DMS 273 treated with DMSO at 0.1 percent for 48 hours (cell line): ENCODE data around the gene KRT82.
A peak's percentile ranks its signal among the peaks of the same experiment; 100 is the strongest.
"Not testable (repeated sequence)": the region's sequence is repeated elsewhere in the genome, so short reads cannot be mapped to it uniquely, and the experiment has no call there.

Source experiments
- DNase-seq: peaks from one replicate; lab custom pipeline; 2025; lab: John Stamatoyannopoulos, UW

KRT82 gene

DNA sequence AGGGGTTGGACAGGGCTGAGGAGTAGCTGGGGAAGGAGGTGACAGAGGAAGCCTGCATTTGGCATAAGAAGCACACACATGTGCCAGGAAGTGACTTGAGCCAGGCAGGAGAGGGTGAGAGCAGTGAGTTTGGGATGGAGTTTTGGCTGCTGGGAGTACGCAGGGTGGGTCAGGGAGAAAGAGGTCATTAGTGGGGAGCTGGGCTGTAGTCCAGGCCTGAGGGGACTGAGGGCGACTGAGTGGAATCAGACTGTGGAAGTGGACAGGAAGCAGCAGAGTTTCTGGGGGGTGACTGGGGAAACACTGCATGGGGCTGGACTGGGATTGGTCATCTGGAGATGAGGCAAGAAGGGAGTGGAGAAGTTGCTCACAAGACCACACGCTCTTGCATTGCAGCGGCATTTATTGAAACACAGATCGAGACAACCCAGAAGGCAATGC, 46.5 kb downstream of the KRT82 start:
- DNase-seq: no peak

DNA sequence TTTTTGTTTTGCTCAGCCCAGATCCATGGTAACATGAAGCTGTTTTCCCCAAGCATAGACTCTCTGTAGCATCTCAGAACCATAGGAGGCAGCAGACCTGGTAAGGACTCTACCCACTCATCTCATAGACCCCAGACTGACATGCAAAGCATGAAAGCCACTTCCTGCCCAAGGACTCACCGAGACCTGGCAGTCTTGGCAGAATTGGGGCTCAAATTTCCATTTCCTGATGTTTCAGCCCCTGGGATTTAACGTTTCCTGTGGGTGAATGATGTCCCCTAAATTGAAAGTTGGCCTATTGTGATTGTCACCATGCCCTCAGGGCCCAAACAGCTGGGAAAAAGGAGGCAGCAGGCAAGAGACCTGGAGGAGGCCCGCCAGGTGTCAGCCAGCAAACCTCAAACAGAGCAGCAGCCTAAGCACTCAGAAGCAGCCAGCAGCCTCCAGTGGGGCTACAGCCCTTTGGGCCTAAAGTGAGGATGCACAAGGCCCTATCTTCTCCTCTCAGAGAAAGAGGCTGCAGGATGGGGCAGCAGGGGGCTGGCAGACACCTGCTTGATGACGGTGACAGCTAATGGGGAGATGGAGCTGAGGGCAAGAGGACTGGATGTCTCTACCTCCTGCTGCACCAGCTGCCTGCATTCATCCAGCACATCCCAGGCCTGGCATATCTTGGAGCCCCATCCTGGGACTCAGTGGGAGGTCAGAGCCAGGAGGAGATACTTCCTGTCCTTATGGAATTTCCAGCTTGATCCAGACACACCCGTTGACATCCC, 47.4 kb downstream of the KRT82 start:
- no peak for DNase-seq

GRCh38 chr12:52356762-52357580, 49.2 kb downstream of the KRT82 start:
- no peak for DNase-seq

DNA sequence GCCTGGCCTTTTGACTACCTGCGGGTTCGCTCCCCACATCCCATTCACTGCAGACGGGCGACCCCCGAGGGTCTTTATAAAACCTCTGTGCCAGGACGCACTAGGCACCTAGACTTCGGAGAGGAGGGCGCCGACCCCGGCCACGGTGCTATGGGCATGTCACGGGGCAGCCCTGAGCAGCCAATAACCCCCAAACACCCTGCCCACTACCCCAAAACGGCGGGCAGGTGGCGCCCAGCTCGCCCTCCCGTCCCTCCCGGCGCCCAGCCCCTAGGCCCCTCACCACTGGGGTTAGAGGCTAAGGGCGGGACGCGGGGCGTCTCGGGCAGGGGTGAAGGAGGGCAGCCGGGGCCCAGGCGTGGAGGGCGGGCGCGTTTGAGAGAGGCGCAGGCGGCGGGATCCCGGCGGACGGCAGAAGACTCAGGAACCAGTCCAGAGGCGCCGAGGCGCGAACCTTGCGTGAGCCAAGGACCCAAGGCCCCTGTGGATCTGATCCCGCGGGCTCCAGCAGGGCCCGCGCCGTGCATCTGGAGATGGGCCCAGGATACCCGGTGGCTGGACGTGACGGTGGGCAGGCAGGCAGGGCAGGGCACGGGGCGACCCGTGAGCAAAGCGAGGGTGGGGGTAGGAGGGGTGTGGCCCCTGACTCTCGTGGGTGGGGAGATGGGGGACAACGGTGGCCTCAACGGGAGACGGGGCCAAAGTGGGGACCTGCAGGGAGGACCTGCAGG, 49.9 kb downstream of the KRT82 start:
- no peak for DNase-seq

DNA sequence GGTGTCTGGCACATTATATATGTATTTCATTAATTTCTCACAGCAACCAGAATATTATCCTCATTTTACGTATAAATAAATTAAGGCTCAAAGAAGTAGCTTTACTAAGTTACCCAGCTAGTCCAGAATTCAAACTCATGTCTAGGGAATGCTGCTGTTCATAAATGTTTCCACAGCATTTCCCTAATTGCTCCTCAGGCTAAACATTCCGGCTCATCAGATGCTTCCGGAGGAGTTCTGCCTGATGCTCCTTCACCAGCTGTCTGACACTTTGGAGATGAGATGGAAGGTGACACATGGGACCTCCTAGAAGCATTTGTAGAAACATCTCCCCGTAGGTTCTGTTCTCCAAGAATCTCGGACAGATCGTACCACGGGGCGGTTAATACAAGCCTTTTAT, 51.0 kb downstream of the KRT82 start:
- no peak for DNase-seq

- DNase-seq: peak; percentile 71
Measured at GRCh38 chr12:52354200-52354599, 51.9 kb downstream of the KRT82 start.

GRCh38 chr12:52353766-52354165, 52.4 kb downstream of the KRT82 start:
- DNase-seq: no peak

DNA sequence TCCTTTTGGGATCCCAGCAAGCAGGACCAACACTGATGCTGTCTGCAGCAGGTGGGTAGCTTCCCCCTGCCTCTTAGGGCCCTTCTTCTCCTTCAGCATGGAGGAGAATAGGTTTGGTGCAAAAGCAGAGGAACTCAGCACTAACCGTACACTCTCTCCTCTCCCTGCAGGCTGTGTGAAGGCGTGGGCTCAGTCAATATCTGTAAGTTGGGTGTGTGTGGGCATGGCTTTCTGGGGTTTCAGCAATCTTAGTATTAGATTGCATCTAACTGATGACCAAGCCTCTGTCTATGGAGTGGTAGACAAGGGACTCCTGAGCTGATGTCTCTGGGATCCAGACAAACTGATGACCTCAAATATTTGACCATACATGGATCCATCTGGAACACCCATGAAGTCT, 53.2 kb downstream of the KRT82 start:
- no peak for DNase-seq

GRCh38 chr12:52351196-52352059, 54.7 kb downstream of the KRT82 start:
- no peak for DNase-seq

DNA sequence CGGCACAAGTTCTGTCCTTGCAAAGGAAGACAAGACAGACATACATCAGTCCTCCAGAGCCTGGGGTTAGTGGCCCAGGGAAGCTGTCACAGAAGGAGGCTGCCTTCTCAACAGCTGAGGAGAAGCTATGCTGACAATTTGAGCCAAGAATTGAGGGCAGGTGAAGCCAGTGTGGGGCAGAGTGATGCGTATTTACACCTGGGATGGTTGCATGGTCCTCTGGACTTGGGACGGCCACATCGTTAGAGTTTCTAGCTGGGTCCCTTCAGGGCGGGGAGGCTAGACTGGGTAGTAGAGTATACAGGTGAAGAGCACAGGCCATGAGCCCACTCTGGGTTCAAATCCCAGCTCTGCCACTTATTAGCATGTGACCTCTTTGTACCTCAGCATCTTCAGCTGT, 55.3 kb downstream of the KRT82 start:
- no peak for DNase-seq

- no peak for DNase-seq
Measured at GRCh38 chr12:52350021-52350620, 56.0 kb downstream of the KRT82 start.

DNA sequence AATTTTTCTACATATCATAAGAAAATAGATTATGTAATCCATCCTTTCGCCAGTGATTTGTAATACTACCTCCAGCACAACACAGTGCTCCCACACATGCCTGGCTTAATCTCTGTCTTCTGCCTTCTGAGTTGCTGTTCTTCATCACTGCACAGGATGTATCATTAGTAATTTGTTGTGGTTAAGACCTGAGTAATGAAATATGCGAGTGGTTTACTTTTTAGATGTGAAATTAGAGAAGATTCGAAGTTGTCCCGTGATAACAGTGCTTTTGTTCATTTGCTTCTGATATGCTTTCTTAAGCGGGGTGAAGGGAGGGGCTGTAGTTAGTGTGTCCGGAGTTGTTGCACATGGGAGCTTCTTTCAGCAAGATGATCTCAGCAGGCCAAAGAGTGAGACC, 56.9 kb downstream of the KRT82 start:
- DNase-seq: no peak

DNA sequence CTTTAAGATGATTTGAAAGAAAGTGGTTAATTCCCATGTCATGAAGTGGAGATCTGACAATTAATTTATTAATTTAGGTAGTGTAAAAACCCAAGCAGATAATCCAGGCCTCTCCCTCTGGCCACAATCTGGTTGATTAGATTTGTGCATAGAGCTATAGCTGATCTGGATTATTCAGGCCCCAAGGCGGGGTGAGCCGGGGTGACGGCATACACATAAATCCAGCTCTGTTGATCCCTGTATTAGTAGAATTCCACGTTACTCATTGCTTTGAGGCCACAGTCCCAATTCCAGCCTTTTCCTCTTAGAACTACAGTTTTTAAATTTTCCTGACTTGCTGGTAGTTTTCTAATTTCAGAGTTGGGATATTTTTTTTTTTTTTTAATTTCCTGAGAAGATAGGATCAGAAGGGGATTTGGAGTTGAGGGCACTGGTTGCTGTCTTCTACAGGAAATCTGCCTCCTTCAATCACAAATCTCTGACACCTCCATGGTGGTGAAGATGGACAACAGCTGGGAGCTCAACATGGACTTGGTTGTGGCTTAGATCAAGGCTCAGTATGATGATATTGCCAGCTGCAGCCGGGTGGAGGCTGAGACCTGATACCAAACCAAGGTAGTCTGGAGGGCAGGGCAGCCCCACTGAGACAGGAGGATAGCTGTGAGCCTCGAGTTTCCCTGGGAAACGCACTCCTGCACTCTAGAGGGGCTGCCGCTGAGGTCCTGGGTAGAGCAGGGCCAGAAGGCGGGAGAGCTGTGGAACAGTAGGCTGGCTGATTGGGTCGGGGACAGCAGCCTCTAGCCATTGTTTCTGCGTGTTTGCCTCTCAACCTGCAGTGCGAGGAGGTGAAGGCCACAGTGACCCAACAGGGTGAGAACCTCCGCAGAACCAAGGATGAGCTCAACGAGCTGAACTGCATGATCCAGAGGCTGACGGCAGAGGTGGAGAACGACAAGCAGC, 58.3 kb downstream of the KRT82 start:
- no peak for DNase-seq

DNA sequence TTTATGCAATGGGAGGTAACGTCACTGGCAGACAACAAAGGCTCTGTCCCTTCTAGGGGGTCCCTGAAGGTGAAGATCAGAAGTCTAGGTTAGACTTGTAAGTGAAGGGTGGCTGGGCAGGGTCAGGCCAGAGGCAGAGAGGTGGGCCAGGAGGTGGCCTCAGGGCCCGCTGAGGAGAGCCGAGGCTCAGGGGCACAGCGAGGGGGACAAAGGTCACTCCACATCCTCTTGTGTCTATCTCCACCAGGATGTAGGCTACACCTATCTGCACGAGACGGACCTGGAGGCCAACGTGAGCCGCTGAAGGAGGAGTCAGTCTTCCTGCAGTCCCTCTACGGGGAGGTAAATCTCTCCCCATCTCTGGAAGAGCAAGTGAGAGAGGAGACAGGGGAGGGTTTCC, 59.1 kb downstream of the KRT82 start:
- DNase-seq: no peak

DNA sequence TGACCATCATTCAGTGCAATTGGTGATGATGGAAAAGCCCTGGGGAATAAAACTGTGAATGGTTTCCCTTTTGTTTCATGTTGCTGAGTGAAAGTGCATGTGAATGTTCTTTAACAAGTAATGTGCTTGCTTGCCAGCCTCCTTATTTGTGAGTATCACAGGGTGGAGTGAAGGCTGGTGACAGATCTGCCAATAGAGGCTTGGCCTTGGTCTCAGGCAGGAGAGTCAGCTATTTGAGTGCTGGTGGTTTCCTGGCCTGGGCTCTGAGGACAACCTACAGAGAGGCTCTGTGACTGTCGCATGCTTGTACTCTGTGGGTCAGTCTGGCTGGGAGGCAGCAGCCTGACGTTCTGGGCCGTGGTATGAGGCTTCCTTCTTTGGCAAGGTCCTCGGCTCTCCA, 59.5 kb downstream of the KRT82 start:
- DNase-seq: no peak

GRCh38 chr12:52345041-52345440, 61.1 kb downstream of the KRT82 start:
- DNase-seq: not testable (repeated sequence)

DNA sequence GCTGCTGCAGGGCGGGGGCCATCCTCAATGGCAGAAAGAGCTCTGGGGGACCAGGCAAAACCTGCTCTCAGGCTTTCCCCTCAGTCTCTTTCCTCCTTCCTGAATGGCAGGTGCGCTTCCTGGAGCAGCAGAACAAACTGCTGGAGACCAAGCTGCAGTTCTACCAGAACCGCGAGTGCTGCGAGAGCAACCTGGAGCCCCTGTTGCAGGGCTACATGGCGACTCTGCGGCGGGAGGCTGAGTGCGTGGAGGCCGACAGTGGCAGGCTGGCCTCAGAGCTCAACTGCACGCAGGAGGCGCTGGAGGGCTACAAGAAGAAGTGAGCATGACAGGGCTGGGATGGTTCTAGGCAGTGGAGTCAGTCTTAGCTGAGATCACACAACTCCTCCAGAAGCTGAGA, 62.0 kb downstream of the KRT82 start:
- no peak for DNase-seq
